ENCODE data around the gene ATP9B.

The ATP9B gene

GRCh38 chr18:79367480-79367879 lies 298.3 kb downstream of the ATP9B start:
- no peak overlapping the region for H3K4me3 ChIP-seq (ENCODE audit: low read length, poor library complexity, severe bottlenecking)
- peak overlapping the region; percentile 65 for H3K9ac ChIP-seq (ENCODE audit: low read depth, low read length, poor library complexity, severe bottlenecking)
- H3K79me2 ChIP-seq (ENCODE audit: insufficient read depth, low read length): no peaks in the 10 kb centered on the region
- no peaks in the 10 kb centered on the region for H3K9me3 ChIP-seq (ENCODE audit: insufficient read depth, low read depth, low read length)
- no peaks in the 10 kb centered on the region for H3K9me2 ChIP-seq (replicated peaks; ENCODE audit: low read depth, low read length)
- H2AFZ ChIP-seq (ENCODE audit: low read length): no peak overlapping the region
- no peaks in the 10 kb centered on the region for H3K27me3 ChIP-seq (ENCODE audit: insufficient read depth, low read length, poor library complexity, severe bottlenecking)
- H3K36me3 ChIP-seq (ENCODE audit: insufficient read depth, low read length): no peaks in the 10 kb centered on the region; the same call in 1 of the 2 replicates
- H3K4me2 ChIP-seq (ENCODE audit: low read depth, low read length, poor library complexity, severe bottlenecking): no peak overlapping the region
- no peak for TF ChIP-seq EZH2phosphoT487 (IDR thresholded peaks at IDR 0.05; ENCODE audit: borderline replicate concordance)
- no peak for TF ChIP-seq CTCF (conservative IDR thresholded peaks at IDR 0.05; ENCODE audit: low read length)
- H3F3A ChIP-seq (ENCODE audit: low read depth): no peaks in the 10 kb centered on the region
- peaks cover 42% of the 10 kb centered on the region for H3K4me1 ChIP-seq (ENCODE audit: insufficient read depth, low read length, poor library complexity, severe bottlenecking)
- no peaks in the 10 kb centered on the region for H4K20me1 ChIP-seq (ENCODE audit: insufficient read depth, low read length, poor library complexity, severe bottlenecking)

GRCh38 chr18:79367989-79368388 lies 298.8 kb downstream of the ATP9B start:
- H3K27me3 ChIP-seq (ENCODE audit: insufficient read depth, low read length, poor library complexity, severe bottlenecking): no peaks in the 10 kb centered on the region
- H3K9me2 ChIP-seq (replicated peaks; ENCODE audit: low read depth, low read length): no peaks in the 10 kb centered on the region
- H3K4me2 ChIP-seq (ENCODE audit: low read depth, low read length, poor library complexity, severe bottlenecking): peak overlapping the region; percentile 52
- no peaks in the 10 kb centered on the region for H4K20me1 ChIP-seq (ENCODE audit: insufficient read depth, low read length, poor library complexity, severe bottlenecking)
- H3K79me2 ChIP-seq (ENCODE audit: insufficient read depth, low read length): no peaks in the 10 kb centered on the region
- peak overlapping the region; percentile 36 for H3K4me3 ChIP-seq (ENCODE audit: low read length, poor library complexity, severe bottlenecking)
- no peaks in the 10 kb centered on the region for H3K9me3 ChIP-seq (ENCODE audit: insufficient read depth, low read depth, low read length)
- H2AFZ ChIP-seq (ENCODE audit: low read length): no peak overlapping the region
- peak overlapping the region; percentile 65 for H3K9ac ChIP-seq (ENCODE audit: low read depth, low read length, poor library complexity, severe bottlenecking)
- peaks cover 46% of the 10 kb centered on the region for H3K4me1 ChIP-seq (ENCODE audit: insufficient read depth, low read length, poor library complexity, severe bottlenecking)
- no peak for TF ChIP-seq CTCF (conservative IDR thresholded peaks at IDR 0.05; ENCODE audit: low read length)
- TF ChIP-seq EZH2phosphoT487 (IDR thresholded peaks at IDR 0.05; ENCODE audit: borderline replicate concordance): no peak
- H3K36me3 ChIP-seq (ENCODE audit: insufficient read depth, low read length): no peaks in the 10 kb centered on the region
- no peaks in the 10 kb centered on the region for H3F3A ChIP-seq (ENCODE audit: low read depth)

- Histone ChIP-seq H3K27me3 (ENCODE audit: insufficient read depth, low read length, poor library complexity, severe bottlenecking) (no peaks in the 10 kb centered on the region), H3K79me2 (ENCODE audit: insufficient read depth, low read length) (no peaks in the 10 kb centered on the region), H3K9ac (ENCODE audit: low read depth, low read length, poor library complexity, severe bottlenecking) (peak overlapping the region; percentile 65), H3K4me2 (ENCODE audit: low read depth, low read length, poor library complexity, severe bottlenecking) (peak overlapping the region; percentile 52), H3F3A (ENCODE audit: low read depth) (no peaks in the 10 kb centered on the region), H3K36me3 (ENCODE audit: insufficient read depth, low read length) (no peaks in the 10 kb centered on the region), H3K9me3 (ENCODE audit: insufficient read depth, low read depth, low read length) (no peaks in the 10 kb centered on the region), H2AFZ (ENCODE audit: low read length) (0 out of 2 replicates have a peak overlapping the region, but pooled peaks have one; percentile 22), H3K4me3 (ENCODE audit: low read length, poor library complexity, severe bottlenecking) (peak overlapping the region; percentile 36), H3K4me1 (ENCODE audit: insufficient read depth, low read length, poor library complexity, severe bottlenecking) (peaks cover 46% of the 10 kb centered on the region), H4K20me1 (ENCODE audit: insufficient read depth, low read length, poor library complexity, severe bottlenecking) (no peaks in the 10 kb centered on the region), H3K9me2 (replicated peaks; ENCODE audit: low read depth, low read length) (no peaks in the 10 kb centered on the region)
- TF ChIP-seq CTCF (conservative IDR thresholded peaks at IDR 0.05; ENCODE audit: low read length): no peak
- TF ChIP-seq EZH2phosphoT487 (IDR thresholded peaks at IDR 0.05; ENCODE audit: borderline replicate concordance): no peak
These were observed 299.5 kb downstream of the ATP9B start for GRCh38 chr18:79368681-79369080.

Measured in Loucy (cell line).